Tibial nerve (tissue), 4 donors: ENCODE results near the gene GRIK5. TPM values are rescaled to one million over a fixed set of nuclear protein-coding genes. Genes with fewer than 3 reads are reported as not detected.

Source experiments
- DNase-seq, 2 donors: peaks; one replicate each; pipeline ENCODE4 v3.0.0-alpha.2; 2019; ENCODE audit warnings: low spot score in 2 of 2
- H3K27ac ChIP-seq, 4 donors: fragments of 200-600 bp; sonication (generic) in 3 of 4; one replicate each; pipeline ENCODE4 v1.5.1; 2017 to 2019; ENCODE audit warnings: mild to moderate bottlenecking in 1 of 4
- H3K27me3 ChIP-seq, 2 donors: fragments of 200-600 bp; sonication (generic) in 1 of 2; one replicate each; pipeline versions ENCODE4 v1.5.1 to v1.6.0; 2017 to 2019
- H3K36me3 ChIP-seq, 3 donors: fragments of 200-600 bp; sonication (generic); one replicate each; pipeline ENCODE4 v1.5.1; 2018 to 2019
- H3K4me1 ChIP-seq, 4 donors: fragments of 200-600 bp; sonication (generic) in 3 of 4; one replicate each; pipeline ENCODE4 v1.5.1; 2017 to 2019
- H3K4me3 ChIP-seq, 4 donors: fragments of 200-600 bp; sonication (generic) in 3 of 4; one replicate each; pipeline ENCODE4 v1.5.1; 2017 to 2019; ENCODE audit warnings: mild to moderate bottlenecking in 1 of 4, moderate library complexity in 1 of 4
- H3K9me3 ChIP-seq, 4 donors: fragments of 200-600 bp; sonication (generic) in 3 of 4; one replicate each; pipeline ENCODE4 v1.5.1; 2017 to 2019
- CTCF ChIP-seq, 5 experiments: fragments of 200-600 bp in 3 of 5; fragments of 450-650 bp in 2 of 5; sonication (generic) in 3 of 5; IDR thresholded peaks; one replicate each; pipeline ENCODE4 v1.5.1; 2016 to 2019; ENCODE audit warnings: antibody characterized with exemption in 5 of 5, mild to moderate bottlenecking in 3 of 5, moderate library complexity in 2 of 5
- EP300 ChIP-seq, 2 donors: sonication (generic); formaldehyde crosslinking; IDR thresholded peaks; one replicate each; pipeline ENCODE4 v1.6.1; 2017; ENCODE audit warnings: antibody characterized with exemption in 2 of 2, mild to moderate bottlenecking in 1 of 2
- POLR2A ChIP-seq, 2 donors: fragments of 450-650 bp; IDR thresholded peaks; one replicate each; pipeline ENCODE4 v1.6.1; 2017; ENCODE audit warnings: antibody characterized with exemption in 2 of 2, mild to moderate bottlenecking in 2 of 2, moderate library complexity in 2 of 2
- WGBS, 2 donors: methylation state at CpG; one replicate each; pipeline ENCODE4 v1.1.5; 2018; 5-methylcytosine and 5-hydroxymethylcytosine counted together
- total RNA-seq, 4 donors: library from RNA; depleted of rRNA; stranded (reverse); fragments of >200 nt; gene quantifications; one replicate each; pipeline ENCODE4 v1.1.0, GENCODE V29; 2016

GRIK5 gene
- 10 to 100 TPM in 1 of 4 donors, 1 to 10 TPM in 3; 2.4 to 12.0 (median 3.2) TPM for total RNA-seq

- peak within 1 kb of the TSS; percentile 27 to 53 (median 40) for H3K4me3 ChIP-seq
- peaks cover 0 to 31% (median under 1%) of the 10 kb centered on the region in 4 donors for H3K4me1 ChIP-seq
- H3K27ac ChIP-seq = peak within 1 kb of the TSS; percentile 30 to 76 (median 66)
- 5 to 6% methylated on average over 28 to 29 of the region's 29 CpGs for WGBS, 2 donors
- H3K36me3 ChIP-seq = peaks cover 0 to 11% (median 0%) of the 10 kb centered on the region in 3 donors
- TF ChIP-seq POLR2A (IDR thresholded peaks at IDR 0.05) = no peak
- TF ChIP-seq EP300 (IDR thresholded peaks at IDR 0.05) = peak in 1 of 2 donors; percentile 23
- no peak for TF ChIP-seq CTCF (IDR thresholded peaks at IDR 0.05)
- no peaks in the 10 kb centered on the region for H3K9me3 ChIP-seq
- DNase-seq = no peak
- peaks cover 0 to 49% of the 10 kb centered on the region in 2 donors for H3K27me3 ChIP-seq
Observed at GRCh38 chr19:42069619-42070351, at the start of gene GRIK5. GRIK5 (minus strand) TSS chr19:42070206; CDS start chr19:42065770, 4,436 bp downstream.

GRCh38 chr19:42117076-42117475, 47.1 kb upstream of the GRIK5 start:
- no peak overlapping the region for H3K27ac ChIP-seq
- no peaks in the 10 kb centered on the region for H3K36me3 ChIP-seq
- 87 to 90% methylated on average over 5 to 6 of the region's 6 CpGs for WGBS, 2 donors
- no peaks in the 10 kb centered on the region for H3K9me3 ChIP-seq
- H3K27me3 ChIP-seq = no peaks in the 10 kb centered on the region
- H3K4me1 ChIP-seq = peaks cover 0 to 19% (median 8%) of the 10 kb centered on the region in 4 donors
- H3K4me3 ChIP-seq = no peak overlapping the region
- DNase-seq = no peak
- no peak for TF ChIP-seq CTCF (IDR thresholded peaks at IDR 0.05)
- no peak for TF ChIP-seq EP300 (IDR thresholded peaks at IDR 0.05)
- TF ChIP-seq POLR2A (IDR thresholded peaks at IDR 0.05) = no peak

- H3K4me1 ChIP-seq = peaks cover 0 to 18% (median 5%) of the 10 kb centered on the region in 4 donors
- WGBS, 2 donors = 91 to 92% methylated on average over 19 to 20 of the region's 20 CpGs
- TF ChIP-seq EP300 (IDR thresholded peaks at IDR 0.05) = no peak
- TF ChIP-seq POLR2A (IDR thresholded peaks at IDR 0.05) = no peak
- TF ChIP-seq CTCF (IDR thresholded peaks at IDR 0.05) = no peak
Observed at GRCh38 chr19:42116308-42117075, 46.5 kb upstream of the GRIK5 start.

GRCh38 chr19:42115705-42116104, 45.7 kb upstream of the GRIK5 start:
- peaks cover 0 to 13% (median 3%) of the 10 kb centered on the region in 4 donors for H3K4me1 ChIP-seq
- no peaks in the 10 kb centered on the region for H3K9me3 ChIP-seq
- H3K27me3 ChIP-seq = no peaks in the 10 kb centered on the region
- no peak for DNase-seq
- 78 to 84% methylated on average over 4 of the region's 4 CpGs for WGBS, 2 donors
- TF ChIP-seq CTCF (IDR thresholded peaks at IDR 0.05) = no peak
- no peak for TF ChIP-seq POLR2A (IDR thresholded peaks at IDR 0.05)
- no peak for TF ChIP-seq EP300 (IDR thresholded peaks at IDR 0.05)
- H3K27ac ChIP-seq = no peak overlapping the region
- no peak overlapping the region for H3K4me3 ChIP-seq
- no peaks in the 10 kb centered on the region for H3K36me3 ChIP-seq

More at GRCh38 chr19:42116308-42117075, 46.5 kb upstream of the GRIK5 start:
- DNase-seq = no peak
- Histone ChIP-seq H3K9me3 (no peaks in the 10 kb centered on the region), H3K4me3 (no peak overlapping the region), H3K27me3 (no peaks in the 10 kb centered on the region), H3K27ac (no peak overlapping the region), H3K36me3 (no peaks in the 10 kb centered on the region)

- Histone ChIP-seq H3K36me3 (no peaks in the 10 kb centered on the region), H3K4me1 (peaks cover 0 to 13% (median 3%) of the 10 kb centered on the region in 4 donors), H3K4me3 (no peak overlapping the region), H3K9me3 (no peaks in the 10 kb centered on the region), H3K27ac (no peak overlapping the region), H3K27me3 (no peaks in the 10 kb centered on the region)
- no peak for DNase-seq
- TF ChIP-seq POLR2A (IDR thresholded peaks at IDR 0.05) (no peak), EP300 (IDR thresholded peaks at IDR 0.05) (no peak), CTCF (IDR thresholded peaks at IDR 0.05) (no peak)
- WGBS, 2 donors = 48 to 49% methylated on average over 4 of the region's 4 CpGs
Observed at GRCh38 chr19:42115219-42115618, 45.2 kb upstream of the GRIK5 start.
